Endothelial cell of umbilical vein (primary cell): ENCODE data around the gene SIPA1L2.

ENCODE experiments used
- CTCF ChIP-seq, 2 donors: IDR thresholded peaks; 1 replicate in 1 of 2; 2 replicates in 1 of 2; pipeline ENCODE4 v1.5.1; 2011; ENCODE audit warnings: low read length in 2 of 2, mild to moderate bottlenecking in 2 of 2, moderate library complexity in 2 of 2, control low read depth in 1 of 2, inconsistent platforms in 1 of 2, low read depth in 1 of 2; ENCODE audit not compliant: insufficient read depth in 1 of 2; ENCODE audit errors: extremely low read depth in 1 of 2
- EZH2 ChIP-seq: IDR thresholded peaks from 2 replicates; pipeline ENCODE4 v1.6.1; 2012; ENCODE audit warnings: borderline replicate concordance, low read depth, mild to moderate bottlenecking, moderate library complexity, low read length, inconsistent platforms; ENCODE audit not compliant: severe bottlenecking
- JUN ChIP-seq: IDR thresholded peaks from 2 replicates; pipeline ENCODE4 v1.6.1; 2011; ENCODE audit warnings: borderline replicate concordance, low read depth; ENCODE audit not compliant: insufficient read length, insufficient read depth
- MAX ChIP-seq: IDR thresholded peaks from 2 replicates; pipeline ENCODE4 v1.6.1; 2011; ENCODE audit not compliant: insufficient read depth, insufficient read length
- MYC ChIP-seq: IDR thresholded peaks from one replicate; pipeline ENCODE4 v1.6.1; 2011; ENCODE audit warnings: mild to moderate bottlenecking, low read depth, low read length
- POLR2A ChIP-seq: IDR thresholded peaks from 2 replicates; pipeline ENCODE4 v1.6.1; 2012; ENCODE audit warnings: low read depth, mild to moderate bottlenecking, control low read depth, low read length
- POLR2AphosphoS5 ChIP-seq: IDR thresholded peaks from 2 replicates; pipeline ENCODE4 v1.6.1; 2012; ENCODE audit warnings: low read depth, mild to moderate bottlenecking, control low read depth, low read length, moderate library complexity; ENCODE audit not compliant: insufficient read depth

DNA sequence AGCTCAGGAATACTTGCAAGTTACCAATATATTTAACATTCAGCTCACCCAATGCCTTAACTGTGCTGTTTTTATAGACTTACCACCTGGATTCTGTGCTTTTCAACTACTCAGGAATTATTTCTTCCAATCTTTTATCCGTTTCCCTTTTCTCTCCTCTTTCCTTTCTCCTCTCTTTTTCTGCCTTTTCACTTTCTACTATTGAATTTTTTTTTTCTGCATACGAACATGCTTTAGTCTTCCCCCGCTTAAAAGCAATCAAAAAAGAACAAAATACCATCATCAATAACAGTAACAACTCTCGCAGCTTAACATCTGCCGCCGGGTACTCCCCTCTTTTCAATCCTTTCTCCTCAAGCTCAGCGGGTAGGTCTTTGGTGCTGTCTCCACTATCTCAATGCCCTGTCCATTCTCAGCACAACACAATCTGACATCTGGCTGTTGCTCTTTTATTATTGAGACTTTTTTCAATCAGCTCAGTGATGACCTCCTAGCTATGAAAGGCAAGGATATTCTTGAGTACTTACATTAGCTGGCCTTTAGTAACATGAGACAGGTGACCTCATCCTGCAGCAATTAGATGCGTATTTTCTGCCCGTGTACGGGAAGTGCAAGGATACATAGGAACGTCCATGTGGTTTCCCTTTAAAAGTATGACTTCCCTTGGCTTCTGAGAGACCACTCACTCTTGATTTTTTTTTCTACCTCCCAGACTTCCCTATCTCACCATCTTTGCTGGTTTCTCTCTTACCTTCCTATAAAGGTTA, 40.2 kb upstream of the SIPA1L2 start:
- TF ChIP-seq CTCF (IDR thresholded peaks at IDR 0.05; ENCODE audit: extremely low read depth in 1 of 2, insufficient read depth in 1 of 2, low read depth in 1 of 2, low read length in 2 of 2): no peak
- no peak for TF ChIP-seq POLR2A
- TF ChIP-seq JUN: no peak
- no peak for TF ChIP-seq EZH2
- TF ChIP-seq MYC: no peak
- TF ChIP-seq POLR2AphosphoS5: no peak
- TF ChIP-seq MAX: no peak
